ENCODE measurements around the gene ARRDC1. TPM values are rescaled to one million over a fixed set of nuclear protein-coding genes. Genes with fewer than 3 reads are reported as not detected.

The ARRDC1 gene
- polyA plus RNA-seq, 1 of the 3 experiments (the other 2 are of a cell fraction), result 49.7 TPM

GRCh38 chr9:137630126-137630525 lies 24.6 kb downstream of the ARRDC1 start (continued):
- TF ChIP-seq USF2 (IDR thresholded peaks at IDR 0.05; ENCODE audit: borderline replicate concordance, low read depth, low read length) (no peak), ZBTB33 (IDR thresholded peaks at IDR 0.05; ENCODE audit: borderline replicate concordance, low read depth) (no peak), SMC3 (IDR thresholded peaks at IDR 0.05; ENCODE audit: low read depth, low read length) (no peak)

- no peak for DNase-seq
- Histone ChIP-seq H3F3A (replicated peaks; ENCODE audit: insufficient read depth) (peaks cover 3% of the 10 kb centered on the region), H3K27ac (ENCODE audit: low read depth in 2 of 2, low read length in 1 of 2) (no peak overlapping the region), H3K4me3 (ENCODE audit: low read depth in 2 of 2, low read length in 1 of 2) (no peak overlapping the region), H4K20me1 (ENCODE audit: insufficient read depth) (peaks cover 84% of the 10 kb centered on the region), H2AFZ (ENCODE audit: low read depth) (no peak overlapping the region), H3K27me3 (ENCODE audit: insufficient read depth) (no peaks in the 10 kb centered on the region), H3K9ac (no peak overlapping the region), H3K4me1 (ENCODE audit: control insufficient read depth in 1 of 2, insufficient read depth in 2 of 2, low read depth in 1 of 2, low read length in 1 of 2) (peaks cover 0 to 7% of the 10 kb centered on the region in 2 experiments; a peak in 2 of 4 replicates), H3K9me3 (no peaks in the 10 kb centered on the region), H3K4me2 (no peak overlapping the region), H3K79me2 (ENCODE audit: insufficient read depth) (peaks cover 100% of the 10 kb centered on the region), H3K36me3 (replicated peaks in 1 of 2; ENCODE audit: control insufficient read depth in 1 of 2, insufficient read depth in 2 of 2, low read length in 1 of 2) (no peaks in the 10 kb centered on the region), H3K9me2 (no peaks in the 10 kb centered on the region)
- ChIA-PET CTCF (no interaction called here), POLR2A (no interaction called here)
- WGBS (ENCODE audit: low lambda C conversion rate), result 84% methylated on average over 4 of the region's 4 CpGs
- TF ChIP-seq RXRA (IDR thresholded peaks at IDR 0.05; ENCODE audit: borderline replicate concordance, low read depth), result no peak
- no peak for TF ChIP-seq PBX3 (IDR thresholded peaks at IDR 0.05)
- no peak for TF ChIP-seq FOSL2 (IDR thresholded peaks at IDR 0.05; ENCODE audit: borderline replicate concordance, low read depth)
- TF ChIP-seq EP300 (IDR thresholded peaks at IDR 0.05; ENCODE audit: borderline replicate concordance in 1 of 2, low read depth in 1 of 2, low read length in 1 of 2), result no peak
- no peak for TF ChIP-seq REST (IDR thresholded peaks at IDR 0.05; ENCODE audit: low read depth, low read length)
- no peak for TF ChIP-seq RCOR1 (IDR thresholded peaks at IDR 0.05; ENCODE audit: low read length)
- TF ChIP-seq FOXJ3 (CRISPR knock-in tag; IDR thresholded peaks at IDR 0.05), result no peak
- no peak for TF ChIP-seq SMC3 (IDR thresholded peaks at IDR 0.05; ENCODE audit: low read depth, low read length)
- TF ChIP-seq NRF1 (IDR thresholded peaks at IDR 0.05; ENCODE audit: low read depth, low read length), result no peak
- no peak for TF ChIP-seq MXI1 (IDR thresholded peaks at IDR 0.05; ENCODE audit: low read depth, low read length)
- no peak for TF ChIP-seq CHD2 (IDR thresholded peaks at IDR 0.05; ENCODE audit: low read length, partially characterized antibody)
- TF ChIP-seq POLR2AphosphoS5 (IDR thresholded peaks at IDR 0.05; ENCODE audit: low read depth, low read length), result no peak
These were observed 25.2 kb downstream of the ARRDC1 start for GRCh38 chr9:137630679-137631078.
